Measurements from ENCODE around the gene HVCN1. TPM values are rescaled to one million over a fixed set of nuclear protein-coding genes. Genes with fewer than 3 reads are reported as not detected.

The HVCN1 gene
- total RNA-seq, 2 experiments from 2014 or later = 3.9 to 4.1 TPM

DNA sequence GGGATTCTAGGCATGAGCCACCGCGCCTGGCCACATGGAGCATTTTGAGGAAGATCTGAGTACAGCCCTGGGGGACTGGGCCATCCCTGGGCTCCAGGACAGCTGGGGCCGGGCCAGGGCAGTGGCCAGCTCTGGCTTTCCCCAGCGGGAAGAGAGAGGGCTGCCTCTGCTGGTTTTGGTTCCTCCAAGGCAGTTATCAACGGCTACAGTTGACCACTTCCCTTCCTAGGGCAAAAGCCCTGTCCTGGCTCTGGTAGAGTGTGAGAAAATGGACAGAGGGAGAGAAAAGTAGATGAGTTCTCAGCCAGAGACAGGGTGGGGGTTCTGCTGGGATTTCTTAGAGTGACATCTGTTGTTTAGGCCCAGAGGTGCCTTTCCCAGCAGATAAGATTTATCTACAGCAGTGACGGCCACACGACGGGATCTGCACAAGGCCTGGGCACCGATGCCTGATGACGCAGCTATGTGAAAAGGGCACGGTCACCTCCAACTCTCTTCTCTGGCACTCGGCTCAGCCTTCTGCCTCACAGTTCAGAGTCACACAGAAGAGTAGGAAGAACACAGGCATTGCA, 5.5 kb upstream of the HVCN1 start:
- Mint-ChIP-seq H3K4me3 (no peak overlapping the region), H3K27ac (no peak overlapping the region), H3K9me3 (no peaks in the 10 kb centered on the region), H3K4me1 (ENCODE audit: low read depth) (peaks cover 36% of the 10 kb centered on the region), H3K27me3 (no peaks in the 10 kb centered on the region), H3K36me3 (ENCODE audit: low read depth) (peaks cover 5% of the 10 kb centered on the region)
- no peak for ATAC-seq (ENCODE audit: poor library complexity)
- H3K27me3 ChIP-seq (ENCODE audit: control insufficient read depth in 1 of 2, insufficient read depth in 2 of 2, low read length in 2 of 2) = no peaks in the 10 kb centered on the region
- no peak overlapping the region for H3K4me3 ChIP-seq (ENCODE audit: low read length)
- no peak for TF ChIP-seq CTCF (IDR thresholded peaks at IDR 0.05)
- peak in 2 of 14 experiments; percentile 45 to 53 for DNase-seq
- H3K36me3 ChIP-seq (ENCODE audit: insufficient read depth, low read length) = no peaks in the 10 kb centered on the region
- peaks cover 21% of the 10 kb centered on the region for H3K4me1 ChIP-seq (ENCODE audit: insufficient read depth, low read length)
- ChIA-PET POLR2A (no interaction called here), CTCF (no interaction called here)
- H3K27ac ChIP-seq (ENCODE audit: low read depth in 1 of 2, low read length in 2 of 2) = no peak overlapping the region
- intact Hi-C loops (cut with DNase I, micrococcal nuclease) = no loop called here
- no peaks in the 10 kb centered on the region for H3K9me3 ChIP-seq (ENCODE audit: control insufficient read depth in 1 of 2, insufficient read depth in 1 of 2, low read length in 2 of 2)

GRCh38 chr12:110693731-110694130, 4.8 kb upstream of the HVCN1 start:
- intact Hi-C loops (cut with DNase I, micrococcal nuclease) = no loop called here
- Histone ChIP-seq H3K9me3 (ENCODE audit: control insufficient read depth in 1 of 2, insufficient read depth in 1 of 2, low read length in 2 of 2) (no peaks in the 10 kb centered on the region), H3K27ac (ENCODE audit: low read depth in 1 of 2, low read length in 2 of 2) (no peak overlapping the region), H3K27me3 (ENCODE audit: control insufficient read depth in 1 of 2, insufficient read depth in 2 of 2, low read length in 2 of 2) (no peaks in the 10 kb centered on the region), H3K4me3 (ENCODE audit: low read length) (no peak overlapping the region), H3K36me3 (ENCODE audit: insufficient read depth, low read length) (no peaks in the 10 kb centered on the region), H3K4me1 (ENCODE audit: insufficient read depth, low read length) (peaks cover 23% of the 10 kb centered on the region)
- peak in 3 of 14 experiments; percentile 17 to 49 (median 46) for DNase-seq
- no peak overlapping the region for H3K27ac Mint-ChIP-seq
- ChIA-PET CTCF (no interaction called here), POLR2A (interaction anchor here (1.2 kb wide), 2 partner anchors 80 to 225 kb away, joined by 3 read pairs; partner anchors contain the start of gene FAM216A)
- peaks cover 38% of the 10 kb centered on the region for H3K4me1 Mint-ChIP-seq (ENCODE audit: low read depth)
- no peak for TF ChIP-seq CTCF (IDR thresholded peaks at IDR 0.05)
- peaks cover 6% of the 10 kb centered on the region for H3K36me3 Mint-ChIP-seq (ENCODE audit: low read depth)
- H3K4me3 Mint-ChIP-seq = peak overlapping the region; percentile 43
- ATAC-seq (ENCODE audit: poor library complexity) = no peak
- no peaks in the 10 kb centered on the region for H3K27me3 Mint-ChIP-seq
- H3K9me3 Mint-ChIP-seq = no peaks in the 10 kb centered on the region

- Mint-ChIP-seq H3K36me3 (ENCODE audit: low read depth) (peaks cover 25% of the 10 kb centered on the region), H3K4me3 (peak overlapping the region; percentile 90), H3K4me1 (ENCODE audit: low read depth) (peaks cover 56% of the 10 kb centered on the region), H3K27ac (peak overlapping the region; percentile 74), H3K27me3 (no peaks in the 10 kb centered on the region), H3K9me3 (no peaks in the 10 kb centered on the region)
- intact Hi-C loops (cut with DNase I, micrococcal nuclease) = no loop called here
- ChIA-PET POLR2A (interaction anchor here (0.5 to 1.5 kb wide), 10 partner anchors 11 to 292 kb away, joined by 3 to 10 read pairs (median 3); partner anchors contain the start of genes ARPC3, FAM216A, GPN3 and PPP1CC), CTCF (interaction anchor here (1.8 kb wide), 1 partner anchor 240 kb away, joined by 4 read pairs; the partner anchor contains the start of gene ARPC3)
- peaks cover 32% of the 10 kb centered on the region for H3K4me1 ChIP-seq (ENCODE audit: insufficient read depth, low read length)
- no peaks in the 10 kb centered on the region for H3K9me3 ChIP-seq (ENCODE audit: control insufficient read depth in 1 of 2, insufficient read depth in 1 of 2, low read length in 2 of 2)
- DNase-seq (no peak), ATAC-seq (ENCODE audit: poor library complexity) (no peak)
- peaks cover 3% of the 10 kb centered on the region for H3K36me3 ChIP-seq (ENCODE audit: insufficient read depth, low read length)
- no peaks in the 10 kb centered on the region for H3K27me3 ChIP-seq (ENCODE audit: control insufficient read depth in 1 of 2, insufficient read depth in 2 of 2, low read length in 2 of 2)
- peak overlapping the region; percentile 44 to 50 for H3K27ac ChIP-seq (ENCODE audit: low read depth in 1 of 2, low read length in 2 of 2)
- H3K4me3 ChIP-seq (ENCODE audit: low read length) = peak overlapping the region; percentile 76
- TF ChIP-seq CTCF (IDR thresholded peaks at IDR 0.05) = no peak
These were observed 1.2 kb upstream of the HVCN1 start for GRCh38 chr12:110690127-110690430.
